ENCODE measurements around the gene TRIO. TPM values are rescaled to one million over a fixed set of nuclear protein-coding genes. Genes with fewer than 3 reads are reported as not detected.

The TRIO gene
- polyA plus RNA-seq, 5 donors = 67.0 to 85.2 (median 80.6) TPM

DNA sequence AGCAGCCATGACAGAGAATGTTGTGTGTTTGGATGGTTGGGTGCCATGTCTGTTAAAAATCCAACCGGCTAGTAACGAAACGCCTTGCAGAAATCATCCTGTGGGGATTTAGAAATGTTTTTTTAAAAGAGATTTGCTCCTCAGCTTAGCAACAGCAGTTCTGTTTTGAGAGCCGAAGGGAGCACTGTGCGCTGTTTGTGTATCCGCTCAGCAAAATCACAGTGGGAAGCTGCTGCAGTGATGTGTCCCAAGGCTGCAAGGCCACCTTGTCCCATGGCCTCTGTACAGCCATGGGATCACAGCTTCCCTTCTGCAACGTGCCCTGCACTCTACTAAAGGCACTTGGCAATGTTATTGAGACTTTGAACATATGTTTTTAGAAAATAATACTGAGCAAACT is 40.9 kb downstream of the TRIO start:
- DNase-seq = no peak

- no peak for DNase-seq
Observed at GRCh38 chr5:14184725-14185124, 41.6 kb downstream of the TRIO start.

GRCh38 chr5:14185326-14186058 is 42.4 kb downstream of the TRIO start:
- no peak for DNase-seq

GRCh38 chr5:14186059-14186830 is 43.1 kb downstream of the TRIO start:
- no peak for DNase-seq

DNA sequence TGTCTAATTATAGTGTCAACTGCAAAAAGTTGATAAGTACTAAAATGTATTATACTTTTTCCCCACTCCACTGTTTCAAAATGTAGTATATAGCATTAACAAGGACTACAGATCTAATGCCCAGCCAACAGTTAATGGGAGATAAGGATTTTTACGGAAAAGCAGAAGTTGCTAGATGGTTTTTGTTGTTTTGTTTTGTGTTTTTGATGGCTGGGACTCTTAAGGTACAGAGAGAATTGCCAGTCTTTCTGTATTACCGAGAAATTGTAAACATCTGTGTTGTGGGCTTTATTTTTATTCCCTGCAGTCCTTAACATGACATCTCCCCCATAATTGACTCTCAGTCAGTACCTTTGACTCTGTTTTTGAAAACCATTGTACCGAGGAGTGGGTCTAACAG is 44.0 kb downstream of the TRIO start:
- no peak for DNase-seq

- DNase-seq = no peak
Observed at GRCh38 chr5:14187660-14188059, 44.5 kb downstream of the TRIO start.

DNA sequence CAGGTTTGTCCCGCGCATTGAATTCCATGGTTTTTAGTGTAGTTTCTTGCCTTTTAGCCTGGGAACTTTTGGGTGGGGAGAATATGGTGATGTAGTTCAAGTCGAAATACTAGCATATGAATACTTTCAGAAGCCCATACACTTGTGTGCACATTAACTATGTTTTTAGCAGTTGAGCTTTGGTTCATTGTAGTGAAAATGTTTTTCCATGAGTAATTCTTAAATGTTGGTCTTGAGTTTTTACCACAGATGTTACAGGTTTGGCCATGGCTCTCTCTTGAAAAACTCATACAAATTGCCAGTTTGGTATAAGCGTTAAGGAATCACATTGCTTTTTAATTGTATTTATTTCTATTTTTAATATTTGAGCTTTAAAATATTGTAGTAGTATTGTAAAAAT is 45.6 kb downstream of the TRIO start:
- no peak for DNase-seq

GRCh38 chr5:14189680-14190079 is 46.5 kb downstream of the TRIO start:
- no peak for DNase-seq

GRCh38 chr5:14190194-14191164 is 47.3 kb downstream of the TRIO start:
- DNase-seq = no peak

DNA sequence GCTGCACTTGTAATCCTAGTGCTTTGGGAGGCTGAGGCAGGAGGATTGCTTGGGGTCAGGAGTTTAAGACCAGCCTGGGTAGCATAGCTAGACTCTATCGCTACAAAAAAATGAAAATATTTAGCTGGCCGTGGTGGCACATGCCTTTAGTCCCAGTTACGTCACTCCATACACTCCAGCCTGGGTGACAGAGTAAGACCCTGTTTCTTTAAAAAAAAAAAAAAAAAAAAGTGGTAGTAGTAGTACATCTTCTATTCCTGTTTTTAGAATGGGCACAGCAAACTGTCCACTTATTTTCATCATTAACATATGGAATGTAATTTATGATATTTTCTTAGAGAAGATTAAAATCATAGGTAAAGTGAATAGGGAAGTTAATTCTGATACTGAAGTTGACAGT is 48.2 kb downstream of the TRIO start:
- no peak for DNase-seq

GRCh38 chr5:14193496-14193895 is 50.4 kb downstream of the TRIO start:
- DNase-seq = no peak

DNA sequence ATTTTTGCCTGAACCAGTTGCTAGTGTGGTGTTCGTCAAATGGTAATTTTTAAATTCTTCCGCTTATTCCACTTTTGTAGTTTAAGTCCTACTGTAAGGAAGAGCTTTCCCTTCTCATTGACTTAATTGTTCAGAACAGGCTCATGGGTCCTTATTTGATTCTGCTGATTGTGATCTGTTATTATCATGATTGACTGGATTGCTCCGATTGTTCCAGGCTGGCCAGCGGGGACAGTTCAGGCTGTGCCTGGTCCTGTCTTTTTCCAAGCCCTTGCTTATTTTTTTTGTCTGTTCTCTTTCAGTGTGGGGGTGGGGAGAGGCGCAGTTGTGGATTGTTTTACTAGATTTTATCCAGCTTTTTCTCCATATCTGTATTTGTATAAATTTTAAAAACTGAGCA is 52.4 kb downstream of the TRIO start:
- no peak for DNase-seq

DNA sequence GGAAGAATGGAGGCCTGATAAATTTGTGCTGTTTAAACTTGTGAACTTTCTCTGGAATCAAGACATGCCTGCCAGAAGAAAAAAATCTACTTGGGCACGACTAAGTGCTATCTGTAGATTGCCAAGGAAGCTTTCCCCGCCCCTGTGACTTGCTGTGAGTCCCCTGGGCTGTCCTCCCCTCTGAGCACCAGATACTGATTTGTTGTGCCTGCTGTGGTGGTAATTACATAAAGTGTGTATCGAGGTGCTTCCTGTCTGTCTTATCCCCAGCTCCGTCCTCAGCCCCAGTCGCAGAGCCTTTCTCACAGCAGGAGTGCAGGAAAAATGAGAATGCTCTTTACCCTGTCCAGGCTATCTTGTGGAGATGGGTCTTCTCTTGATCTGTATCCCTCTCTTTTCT is 53.9 kb downstream of the TRIO start:
- no peak for DNase-seq

GRCh38 chr5:14199902-14200301 is 56.8 kb downstream of the TRIO start:
- no peak for DNase-seq

- no peak for DNase-seq
Observed at GRCh38 chr5:14200312-14200990, 57.3 kb downstream of the TRIO start.

- no peak for DNase-seq
Observed at GRCh38 chr5:14201325-14202045, 58.3 kb downstream of the TRIO start.

DNA sequence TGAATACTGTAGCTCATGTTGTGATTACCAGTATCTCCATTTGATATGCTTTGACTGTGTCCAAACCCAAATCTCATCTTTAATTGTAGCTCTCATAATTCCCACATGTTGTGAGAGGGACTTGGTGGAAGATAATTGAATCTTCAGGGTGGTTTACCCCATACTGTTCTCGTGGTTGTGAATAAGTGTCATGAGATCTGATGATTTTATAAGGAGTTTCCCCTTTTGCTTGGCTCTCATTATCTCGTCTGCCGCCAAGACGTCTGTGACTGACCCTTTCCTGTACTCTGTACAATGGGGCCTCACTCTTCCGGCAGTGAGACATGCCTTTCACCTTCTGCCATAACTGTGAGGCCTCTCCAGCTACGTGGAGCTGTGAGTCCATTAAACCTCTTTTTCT is 59.3 kb downstream of the TRIO start:
- DNase-seq = no peak

DNA sequence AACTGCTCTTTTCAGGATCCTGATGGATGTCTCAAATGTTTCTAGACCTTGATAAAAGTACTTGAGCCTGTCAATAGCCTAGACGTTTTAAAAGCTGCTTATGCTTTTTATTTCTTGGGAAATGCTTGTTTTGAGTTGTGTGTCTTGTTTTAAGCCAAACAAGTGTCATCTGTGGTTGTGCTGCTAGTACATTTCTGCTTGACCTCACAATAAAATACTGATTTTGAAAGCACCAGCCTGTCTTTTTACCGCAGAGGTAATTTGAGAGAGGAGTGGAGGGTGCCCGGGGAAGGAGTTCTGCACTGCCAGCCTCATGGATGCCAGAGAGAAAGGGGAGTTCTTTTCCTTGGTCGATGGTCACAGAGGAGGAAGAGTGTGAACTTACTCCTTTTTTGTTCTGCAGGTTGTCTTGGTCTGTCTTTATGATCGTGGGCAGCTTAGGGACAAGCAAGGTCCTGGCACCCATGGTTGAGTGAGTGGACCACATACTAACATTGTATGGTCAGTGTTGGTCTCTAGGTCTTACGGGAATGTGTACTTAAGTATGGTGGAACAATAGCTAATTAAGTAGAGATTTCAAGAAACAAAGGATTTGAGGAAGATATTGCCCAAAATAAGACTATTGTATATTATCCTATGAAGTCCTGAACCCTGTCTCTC is 61.0 kb downstream of the TRIO start:
- DNase-seq = no peak

DNA sequence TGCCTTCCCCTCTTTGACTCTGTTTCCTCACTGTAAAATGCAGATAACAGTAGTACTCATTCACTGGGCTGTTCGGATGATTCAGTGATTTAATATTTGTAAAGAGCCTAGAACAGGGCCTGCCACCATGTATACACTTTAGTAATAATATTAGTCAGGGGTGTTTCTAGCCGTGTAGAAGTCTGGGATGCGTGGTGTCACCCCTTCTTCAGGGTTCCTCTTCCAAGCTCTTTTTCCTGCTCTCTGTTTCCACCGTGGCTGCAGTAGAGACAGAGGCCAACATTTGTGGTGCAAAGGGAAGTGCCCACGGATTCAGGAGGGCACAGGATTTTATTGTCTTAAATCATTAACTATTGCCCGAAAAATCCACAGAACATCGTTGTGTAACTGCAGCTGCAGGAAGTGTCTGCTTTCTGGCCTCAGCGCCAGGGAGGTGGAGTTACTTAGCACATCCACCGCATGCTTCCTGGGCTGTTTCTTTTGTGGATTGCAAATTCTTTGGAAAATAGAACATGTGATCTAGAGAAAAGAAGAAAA is 61.7 kb downstream of the TRIO start:
- peak in 1 of 2 donors; percentile 52 for DNase-seq

Measured in right lung (tissue), 5 donors.